HG02943 (cell line): ENCODE measurements around the gene RAB20.

Source experiments
- ATAC-seq: cut with Tn5 transposase; IDR thresholded peaks from one replicate; pipeline ENCODE4 v1.9.1; 2021; ENCODE audit warnings: mild to moderate bottlenecking, low read depth, moderate library complexity; ENCODE audit not compliant: unreplicated experiment

The RAB20 gene

GRCh38 chr13:110531671-110532083 is 29.8 kb downstream of the RAB20 start:
- no peak for ATAC-seq

- ATAC-seq: no peak
These were observed 30.4 kb downstream of the RAB20 start for GRCh38 chr13:110531100-110531499.

GRCh38 chr13:110529522-110530311 is 31.8 kb downstream of the RAB20 start:
- no peak for ATAC-seq

- no peak for ATAC-seq
These were observed 32.6 kb downstream of the RAB20 start for GRCh38 chr13:110528911-110529310.

- ATAC-seq: no peak
These were observed 33.2 kb downstream of the RAB20 start for GRCh38 chr13:110528371-110528770.

GRCh38 chr13:110525328-110526319 is 35.9 kb downstream of the RAB20 start:
- peak; percentile 77 for ATAC-seq

- no peak for ATAC-seq
These were observed 36.8 kb downstream of the RAB20 start for GRCh38 chr13:110524541-110525257.

- ATAC-seq: no peak
These were observed 37.5 kb downstream of the RAB20 start for GRCh38 chr13:110523838-110524540.

- ATAC-seq: no peak
These were observed 38.3 kb downstream of the RAB20 start for GRCh38 chr13:110523180-110523579.

GRCh38 chr13:110522721-110523120 is 38.8 kb downstream of the RAB20 start:
- no peak for ATAC-seq

- ATAC-seq: no peak
These were observed 39.6 kb downstream of the RAB20 start for GRCh38 chr13:110521946-110522345.

- no peak for ATAC-seq
These were observed 40.2 kb downstream of the RAB20 start for GRCh38 chr13:110521296-110521680.

GRCh38 chr13:110520431-110521295 is 40.9 kb downstream of the RAB20 start:
- no peak for ATAC-seq

- no peak for ATAC-seq
These were observed 42.0 kb downstream of the RAB20 start for GRCh38 chr13:110519506-110519905.

GRCh38 chr13:110519046-110519445 is 42.5 kb downstream of the RAB20 start:
- no peak for ATAC-seq

- no peak for ATAC-seq
These were observed 43.0 kb downstream of the RAB20 start for GRCh38 chr13:110518571-110518970.

GRCh38 chr13:110518226-110518525 is 43.3 kb downstream of the RAB20 start:
- no peak for ATAC-seq

GRCh38 chr13:110517505-110518225 is 43.9 kb downstream of the RAB20 start:
- ATAC-seq: no peak

- no peak for ATAC-seq
These were observed 45.0 kb downstream of the RAB20 start for GRCh38 chr13:110516500-110516899.
